NCI-H146 (cell line): ENCODE measurements around the gene NME8.

Experiments
- DNase-seq: peaks from one replicate; lab custom pipeline; 2025; lab: John Stamatoyannopoulos, UW

The NME8 gene

DNA sequence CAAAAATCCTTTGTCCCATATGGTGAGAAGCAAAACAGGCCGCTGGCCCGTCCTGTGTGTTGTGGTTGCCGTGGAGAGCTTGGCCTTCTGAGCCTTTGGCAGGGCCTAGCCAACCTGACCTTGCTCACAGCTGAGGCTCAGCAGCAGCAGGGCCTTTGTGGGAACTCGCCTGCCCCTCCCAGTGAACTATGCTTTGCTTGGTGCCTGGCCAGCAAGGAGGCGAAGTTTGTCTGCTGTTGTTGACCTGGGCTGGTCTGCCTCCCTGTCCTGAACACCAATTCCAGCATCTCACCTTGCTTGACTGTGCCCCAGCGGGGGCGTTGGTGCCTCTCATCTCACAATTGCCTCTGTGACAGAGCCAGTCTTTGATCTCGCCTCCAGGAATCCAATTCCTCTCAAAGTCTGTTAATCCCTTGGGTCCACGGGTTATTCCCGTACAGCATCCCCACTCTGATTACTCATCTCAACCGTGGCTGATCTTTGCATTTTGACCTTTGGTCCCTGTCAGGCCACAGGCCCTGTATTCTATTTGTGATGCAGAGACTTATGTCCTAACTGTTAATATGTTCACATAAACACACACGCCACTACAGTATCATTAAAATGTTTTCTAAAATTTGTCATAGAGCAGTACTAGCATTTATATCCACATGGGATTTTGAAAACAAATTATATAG is 94.7 kb downstream of the NME8 start:
- no peak for DNase-seq

DNA sequence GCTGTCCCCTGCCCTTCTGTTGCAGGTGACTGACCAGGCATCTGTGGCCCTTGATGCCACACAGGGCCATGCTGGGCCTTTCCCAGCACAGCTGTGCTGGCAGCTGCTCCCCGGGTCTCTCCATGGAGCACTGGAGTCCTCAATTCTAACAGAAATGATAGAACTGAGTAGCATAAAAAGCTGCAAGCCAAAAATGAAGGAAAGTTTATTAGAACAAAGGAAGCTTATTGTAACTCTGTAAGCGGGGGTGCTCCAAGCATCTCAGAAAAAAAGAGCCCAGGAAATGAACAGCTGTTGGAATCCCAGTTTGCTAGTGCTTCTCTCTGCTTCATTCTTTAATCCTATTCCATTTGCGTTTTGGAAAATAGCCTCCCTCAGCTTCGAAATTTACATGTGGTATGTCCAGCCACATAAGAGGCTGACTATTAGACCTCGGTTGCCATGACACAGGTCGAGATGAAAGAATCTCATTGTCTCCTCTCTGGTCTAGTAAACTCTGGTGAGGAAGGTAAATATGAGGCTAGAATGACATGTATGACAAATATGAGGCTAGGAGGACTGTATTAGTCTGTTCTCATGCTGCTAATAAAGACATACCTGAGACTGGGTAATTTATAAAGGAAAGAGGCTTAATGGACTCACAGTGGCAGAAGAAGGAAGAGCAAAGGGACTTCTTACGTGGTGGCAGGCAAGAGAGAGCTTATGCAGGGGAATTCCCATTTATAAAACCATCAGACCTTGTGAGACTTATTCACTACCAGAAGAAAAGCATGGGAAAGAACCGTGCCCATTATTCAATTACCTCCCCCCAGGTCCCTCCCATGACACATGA is 95.7 kb downstream of the NME8 start:
- no peak for DNase-seq

- DNase-seq, result no peak
Observed at GRCh38 chr7:37944737-37945054, 96.3 kb downstream of the NME8 start.

DNA sequence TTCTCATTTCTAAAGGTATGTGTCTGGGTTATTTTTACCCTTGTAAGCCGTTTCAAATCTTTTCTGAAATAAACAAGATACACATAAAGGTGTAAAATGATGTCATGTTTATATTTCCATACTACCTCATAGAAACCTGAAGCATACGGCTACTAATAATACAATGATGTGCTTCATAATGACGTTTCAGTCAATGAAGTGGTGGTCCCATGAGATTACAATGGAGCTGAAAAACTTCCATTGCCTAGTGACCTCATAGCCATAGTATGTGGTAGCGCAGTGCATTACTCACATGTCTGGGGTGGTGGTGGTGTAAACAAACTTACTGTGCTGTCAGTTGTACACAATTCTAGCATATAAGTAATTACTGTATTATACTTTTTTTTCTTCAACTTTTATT is 96.9 kb downstream of the NME8 start:
- no peak for DNase-seq

DNA sequence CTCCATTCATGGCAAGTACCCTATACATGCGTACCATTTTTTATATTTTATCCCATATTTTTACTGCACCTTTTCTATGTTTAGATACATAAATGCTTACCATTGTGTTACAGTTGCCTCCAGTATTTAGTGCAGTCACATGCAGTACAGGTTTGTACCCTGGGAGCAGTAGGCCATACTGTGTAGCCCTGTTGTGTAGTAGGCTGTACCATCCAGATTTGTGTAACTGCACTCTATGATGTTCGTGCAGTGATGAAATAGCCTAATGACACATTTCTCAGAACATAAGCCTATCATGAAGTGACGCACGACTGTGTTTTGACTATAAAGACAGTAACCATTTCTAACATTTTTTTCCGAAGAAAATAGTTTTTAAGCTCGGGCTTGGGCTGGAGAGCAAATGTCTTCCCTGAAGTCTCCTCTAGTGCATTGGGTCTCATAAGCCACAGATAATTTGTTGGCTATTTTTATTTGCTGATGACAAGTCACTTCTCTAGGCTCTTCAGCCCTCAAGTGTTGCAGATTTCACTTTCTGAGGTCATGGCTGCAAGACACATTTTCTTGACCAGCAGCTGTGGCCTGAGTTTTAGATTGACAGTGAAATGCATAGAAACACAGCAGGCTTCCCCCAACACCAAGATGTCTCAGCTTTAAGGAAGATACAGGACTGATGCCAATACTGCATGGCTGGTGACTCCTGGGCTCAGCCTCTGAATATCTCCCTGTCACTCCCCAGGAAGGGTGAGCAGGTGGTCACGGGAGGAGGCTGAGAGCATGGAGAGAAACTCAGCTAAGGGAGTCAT is 98.9 kb downstream of the NME8 start:
- no peak for DNase-seq

- DNase-seq, result no peak
Observed at GRCh38 chr7:37947941-37948210, 99.5 kb downstream of the NME8 start.
